ENCODE data around the gene KCNMA1.
A peak's percentile ranks its signal among the peaks of the same experiment; 100 is the strongest.

Gene KCNMA1

GRCh38 chr10:77562742-77563141 is 74.9 kb downstream of the KCNMA1 start:
- H3K4me3 ChIP-seq (ENCODE audit: low read depth, low read length), result no peak overlapping the region
- TF ChIP-seq CTCF (IDR thresholded peaks at IDR 0.05; ENCODE audit: control insufficient read depth, extremely low read depth, insufficient read depth), result no peak
- DNase-seq (ENCODE audit: low read depth), result no peak

GRCh38 chr10:77561991-77562390 is 75.6 kb downstream of the KCNMA1 start:
- TF ChIP-seq CTCF (IDR thresholded peaks at IDR 0.05; ENCODE audit: control insufficient read depth, extremely low read depth, insufficient read depth), result no peak
- DNase-seq (ENCODE audit: low read depth), result no peak
- no peak overlapping the region for H3K4me3 ChIP-seq (ENCODE audit: low read depth, low read length)

- no peak for TF ChIP-seq CTCF (IDR thresholded peaks at IDR 0.05; ENCODE audit: control insufficient read depth, extremely low read depth, insufficient read depth)
- DNase-seq (ENCODE audit: low read depth), result no peak
- H3K4me3 ChIP-seq (ENCODE audit: low read depth, low read length), result no peak overlapping the region
Observed at GRCh38 chr10:77560471-77560870, 77.1 kb downstream of the KCNMA1 start.

GRCh38 chr10:77560052-77560451 is 77.6 kb downstream of the KCNMA1 start:
- H3K4me3 ChIP-seq (ENCODE audit: low read depth, low read length), result no peak overlapping the region
- no peak for DNase-seq (ENCODE audit: low read depth)
- TF ChIP-seq CTCF (IDR thresholded peaks at IDR 0.05; ENCODE audit: control insufficient read depth, extremely low read depth, insufficient read depth), result no peak

- peak; percentile 95 for DNase-seq (ENCODE audit: low read depth)
- TF ChIP-seq CTCF (IDR thresholded peaks at IDR 0.05; ENCODE audit: control insufficient read depth, extremely low read depth, insufficient read depth), result no peak
- no peak overlapping the region for H3K4me3 ChIP-seq (ENCODE audit: low read depth, low read length)
Observed at GRCh38 chr10:77556990-77557601, 80.5 kb downstream of the KCNMA1 start.

GRCh38 chr10:77555591-77556212 is 81.9 kb downstream of the KCNMA1 start:
- TF ChIP-seq CTCF (IDR thresholded peaks at IDR 0.05; ENCODE audit: control insufficient read depth, extremely low read depth, insufficient read depth), result no peak
- DNase-seq (ENCODE audit: low read depth), result no peak
- H3K4me3 ChIP-seq (ENCODE audit: low read depth, low read length), result no peak overlapping the region

GRCh38 chr10:77554996-77555397 is 82.6 kb downstream of the KCNMA1 start:
- DNase-seq (ENCODE audit: low read depth), result no peak
- H3K4me3 ChIP-seq (ENCODE audit: low read depth, low read length), result no peak overlapping the region
- no peak for TF ChIP-seq CTCF (IDR thresholded peaks at IDR 0.05; ENCODE audit: control insufficient read depth, extremely low read depth, insufficient read depth)

Data from LNCaP clone FGC (cell line).